Esophagus squamous epithelium (tissue), 4 donors: ENCODE results near the gene ABLIM3.

ENCODE experiments used
- POLR2A ChIP-seq, 4 donors: fragments of 450-650 bp; IDR thresholded peaks; one replicate each; pipeline ENCODE4 v1.6.1; 2017; ENCODE audit warnings: antibody characterized with exemption in 4 of 4, mild to moderate bottlenecking in 4 of 4, moderate library complexity in 3 of 4
- TF ChIP-seq, protein P1 (sequence below), 6 experiments: fragments of 450-650 bp in 4 of 6; fragments of 200-600 bp in 2 of 6; sonication (generic) in 2 of 6; IDR thresholded peaks; one replicate each; pipeline ENCODE4 v1.5.1; 2016 to 2019; ENCODE audit warnings: antibody characterized with exemption in 6 of 6, mild to moderate bottlenecking in 4 of 6, moderate library complexity in 4 of 6

DNA sequence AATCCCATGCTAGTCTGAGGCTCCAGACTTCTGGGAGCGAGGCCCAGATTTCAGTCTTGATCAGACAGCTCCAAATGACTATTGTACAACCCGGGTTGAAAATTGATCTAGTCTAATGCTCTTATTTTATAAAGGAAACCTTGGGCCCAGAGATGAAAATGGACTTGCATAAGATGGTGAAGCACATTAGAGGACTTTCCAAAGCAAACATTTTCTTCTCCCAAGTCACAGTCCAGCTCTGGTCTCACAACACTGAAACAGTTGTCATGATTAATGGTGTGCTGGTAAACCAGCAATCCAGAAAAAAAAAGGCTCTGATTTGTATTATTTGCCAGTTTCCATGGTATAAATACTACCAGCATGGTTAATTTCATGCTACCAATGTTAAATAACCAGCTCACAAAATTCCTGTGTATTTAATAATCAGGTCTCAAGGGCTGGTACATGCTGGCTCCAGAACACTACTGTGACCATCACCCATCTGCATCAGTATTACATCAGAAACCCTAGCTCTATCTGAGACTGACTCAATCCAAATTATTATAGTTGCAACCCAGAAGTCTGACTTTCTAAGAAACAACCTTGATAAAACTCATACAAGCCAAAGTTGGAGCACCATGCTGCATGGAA, 32.5 kb upstream of the ABLIM3 start:
- TF ChIP-seq, protein P1, sequence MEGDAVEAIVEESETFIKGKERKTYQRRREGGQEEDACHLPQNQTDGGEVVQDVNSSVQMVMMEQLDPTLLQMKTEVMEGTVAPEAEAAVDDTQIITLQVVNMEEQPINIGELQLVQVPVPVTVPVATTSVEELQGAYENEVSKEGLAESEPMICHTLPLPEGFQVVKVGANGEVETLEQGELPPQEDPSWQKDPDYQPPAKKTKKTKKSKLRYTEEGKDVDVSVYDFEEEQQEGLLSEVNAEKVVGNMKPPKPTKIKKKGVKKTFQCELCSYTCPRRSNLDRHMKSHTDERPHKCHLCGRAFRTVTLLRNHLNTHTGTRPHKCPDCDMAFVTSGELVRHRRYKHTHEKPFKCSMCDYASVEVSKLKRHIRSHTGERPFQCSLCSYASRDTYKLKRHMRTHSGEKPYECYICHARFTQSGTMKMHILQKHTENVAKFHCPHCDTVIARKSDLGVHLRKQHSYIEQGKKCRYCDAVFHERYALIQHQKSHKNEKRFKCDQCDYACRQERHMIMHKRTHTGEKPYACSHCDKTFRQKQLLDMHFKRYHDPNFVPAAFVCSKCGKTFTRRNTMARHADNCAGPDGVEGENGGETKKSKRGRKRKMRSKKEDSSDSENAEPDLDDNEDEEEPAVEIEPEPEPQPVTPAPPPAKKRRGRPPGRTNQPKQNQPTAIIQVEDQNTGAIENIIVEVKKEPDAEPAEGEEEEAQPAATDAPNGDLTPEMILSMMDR (IDR thresholded peaks at IDR 0.05) = no peak
- TF ChIP-seq POLR2A (IDR thresholded peaks at IDR 0.05) = no peak
